Inflammatory macrophage treated with lipopolysaccharide for 1 hour (primary cell): ENCODE results near the gene CCL17.
A peak's percentile ranks its signal among the peaks of the same experiment; 100 is the strongest.
"Not testable (repeated sequence)": the region's sequence is repeated elsewhere in the genome, so short reads cannot be mapped to it uniquely, and the experiment has no call there.

Experiments used
- DNase-seq, 2 donors: peaks; one replicate each; pipeline ENCODE4 v3.0.0-alpha.2; 2020 to 2022

CCL17 gene

GRCh38 chr16:57435838-57436237 lies 31.3 kb downstream of the CCL17 start:
- no peak for DNase-seq

GRCh38 chr16:57439947-57440346 lies 35.4 kb downstream of the CCL17 start:
- not testable (repeated sequence) for DNase-seq

GRCh38 chr16:57440551-57440950 lies 36.0 kb downstream of the CCL17 start:
- DNase-seq = not testable (repeated sequence)

GRCh38 chr16:57444711-57445110 lies 40.1 kb downstream of the CCL17 start:
- no peak for DNase-seq

- DNase-seq = no peak
Measured at GRCh38 chr16:57445510-57445909, 40.9 kb downstream of the CCL17 start.

- DNase-seq = peak in 1 of 2 donors; percentile 25
Measured at GRCh38 chr16:57446531-57447185, 42.1 kb downstream of the CCL17 start.

- peak; percentile 92 to 93 for DNase-seq
Measured at GRCh38 chr16:57447186-57447962, 42.8 kb downstream of the CCL17 start, which contains the start of the genes CIAPIN1 and COQ9. TSS of gene CIAPIN1 (minus strand) at chr16:57447385. CDS start at chr16:57440928, 6,457 bp downstream. TSS of gene COQ9 (plus strand) at chr16:57447479. CDS start at chr16:57447506, 27 bp downstream.

GRCh38 chr16:57452021-57452420 lies 47.5 kb downstream of the CCL17 start:
- peak; percentile 34 to 41 for DNase-seq

GRCh38 chr16:57462209-57462977 lies 57.8 kb downstream of the CCL17 start, which contains the start of gene POLR2C:
TSS of gene POLR2C (plus strand) at chr16:57462679. CDS start at chr16:57462725, 46 bp downstream.
- DNase-seq = peak; percentile 75 to 95

GRCh38 chr16:57462978-57463362 lies 58.4 kb downstream of the CCL17 start:
- peak in 1 of 2 donors; percentile 16 for DNase-seq

GRCh38 chr16:57464523-57464922 lies 60.0 kb downstream of the CCL17 start:
- DNase-seq = no peak
